DMS 273 (cell line): ENCODE results near the gene SYNCRIP.
"Not testable (repeated sequence)": the region's sequence is repeated elsewhere in the genome, so short reads cannot be mapped to it uniquely, and the experiment has no call there.

ENCODE experiments used
- DNase-seq: peaks from one replicate; lab custom pipeline; 2025; ENCODE audit not compliant: unreplicated experiment; lab: John Stamatoyannopoulos, UW

The SYNCRIP gene

GRCh38 chr6:85600713-85601313, 41.9 kb downstream of the SYNCRIP start:
- DNase-seq: peak; percentile 35

DNA sequence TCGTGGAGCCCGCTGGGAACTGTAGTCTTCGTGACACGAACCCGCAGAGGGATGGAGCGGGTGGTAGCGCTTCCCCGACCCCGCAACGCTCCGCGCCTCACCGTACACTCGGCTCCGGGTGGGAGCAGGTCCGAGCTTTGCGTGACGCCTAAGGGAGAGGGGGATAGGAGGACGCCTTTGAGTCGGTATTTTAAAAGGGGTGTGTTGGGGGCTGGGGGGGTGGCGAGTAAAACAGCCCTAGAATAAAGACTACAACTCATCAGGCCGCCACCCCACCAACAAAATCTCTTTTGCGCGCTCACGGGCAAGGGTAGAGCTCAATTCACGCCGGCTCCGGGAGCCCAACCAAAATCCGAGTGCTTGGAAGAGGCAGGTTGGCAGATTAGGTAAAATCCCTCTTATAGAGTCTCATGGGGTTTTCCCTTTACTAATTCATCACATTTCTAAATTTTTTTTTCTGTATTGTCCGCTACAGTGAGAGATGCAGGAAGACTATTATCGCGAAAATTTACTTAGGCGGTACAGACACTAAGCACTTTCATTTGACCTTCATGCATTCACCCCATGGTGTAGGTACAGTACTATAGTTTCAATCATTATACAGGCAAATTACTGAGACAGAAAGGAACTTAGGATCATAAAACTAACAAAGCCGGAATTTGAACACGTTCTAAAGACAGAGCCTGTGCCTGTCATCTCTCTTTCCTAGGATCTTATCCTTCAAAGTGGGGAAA, 48.3 kb downstream of the SYNCRIP start:
- DNase-seq: peak; percentile 73

DNA sequence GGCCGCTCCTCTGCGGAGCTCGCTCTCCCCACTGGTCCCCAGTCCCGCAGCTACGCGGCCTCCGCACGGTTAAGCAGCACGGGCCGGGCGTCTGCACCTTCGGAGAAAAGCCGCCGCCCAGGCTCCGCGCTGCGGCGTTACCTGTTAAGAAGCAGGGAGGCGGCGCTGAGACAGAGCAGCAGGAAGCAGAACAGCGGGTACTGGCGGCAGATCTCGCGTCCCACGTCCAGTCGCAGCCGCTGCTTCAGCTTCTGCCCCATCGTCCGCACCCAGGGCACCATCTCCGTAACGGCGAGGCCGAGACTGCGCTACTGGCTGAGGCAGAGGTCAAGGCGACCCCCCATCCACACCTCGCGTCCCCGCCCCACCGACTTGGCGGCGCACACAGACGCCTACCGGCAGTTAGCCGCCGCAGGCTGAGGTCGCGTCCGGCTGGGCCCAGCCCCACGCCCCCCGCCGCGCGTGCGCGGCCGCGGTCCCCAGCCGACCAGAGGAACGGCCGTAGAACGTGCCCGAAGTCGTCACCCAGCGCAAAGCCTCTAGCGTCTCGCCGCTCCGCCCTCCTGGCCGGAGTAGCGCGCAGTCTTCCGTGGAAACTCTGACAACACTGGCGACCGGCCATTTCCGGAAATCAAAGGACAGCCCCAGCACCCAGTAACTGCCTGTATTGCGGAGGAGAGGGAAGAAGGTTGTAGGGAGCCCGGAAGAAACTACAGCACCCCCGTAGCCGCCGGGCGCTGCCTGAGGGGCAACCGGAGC, 49.1 kb downstream of the SYNCRIP start, which contains the start of gene SNX14:
Gene SNX14 (minus strand): TSS at position 421 of the 759 bp plus-strand sequence. CDS start 140 bp downstream, at position 281.
- DNase-seq: peak; percentile 91

- DNase-seq: no peak
Measured at GRCh38 chr6:85592033-85592432, 50.7 kb downstream of the SYNCRIP start.

DNA sequence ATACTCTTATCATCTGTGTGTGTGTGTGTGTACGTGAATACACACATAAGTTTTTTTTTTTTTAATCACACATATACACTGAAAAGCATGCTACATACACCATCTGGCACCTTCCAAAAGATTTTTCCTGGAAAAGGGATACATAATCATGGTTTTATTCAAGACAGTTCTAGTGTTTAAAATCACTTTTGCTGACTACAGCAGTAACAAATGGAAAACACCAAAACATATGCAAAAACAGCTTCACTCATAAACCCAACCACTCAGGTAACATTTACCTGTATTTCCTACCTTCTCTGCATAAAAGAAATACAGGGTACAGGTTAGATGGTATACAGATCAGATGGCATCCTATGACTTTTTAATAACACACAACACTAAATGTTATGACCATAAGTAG, 51.5 kb downstream of the SYNCRIP start:
- DNase-seq: no peak

- DNase-seq: no peak
Measured at GRCh38 chr6:85585741-85586140, 56.9 kb downstream of the SYNCRIP start.

DNA sequence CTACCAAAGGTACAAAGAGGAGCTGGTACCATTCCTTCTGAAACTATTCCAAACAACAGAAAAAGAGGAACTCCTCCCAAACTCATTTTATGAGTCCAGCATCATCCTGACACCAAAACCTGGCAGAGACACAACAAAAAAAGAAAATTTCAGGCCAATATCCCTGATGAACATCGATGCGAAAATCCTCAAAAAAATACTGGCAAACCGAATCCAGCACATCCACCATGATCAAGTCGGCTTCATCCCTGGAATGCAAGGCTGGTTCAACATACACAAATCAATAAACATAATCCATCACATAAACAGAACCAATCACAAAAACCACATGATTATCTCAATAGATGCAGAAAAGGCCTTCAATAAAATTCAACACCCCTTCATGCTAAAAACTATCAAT, 59.9 kb downstream of the SYNCRIP start:
- not testable (repeated sequence) for DNase-seq

DNA sequence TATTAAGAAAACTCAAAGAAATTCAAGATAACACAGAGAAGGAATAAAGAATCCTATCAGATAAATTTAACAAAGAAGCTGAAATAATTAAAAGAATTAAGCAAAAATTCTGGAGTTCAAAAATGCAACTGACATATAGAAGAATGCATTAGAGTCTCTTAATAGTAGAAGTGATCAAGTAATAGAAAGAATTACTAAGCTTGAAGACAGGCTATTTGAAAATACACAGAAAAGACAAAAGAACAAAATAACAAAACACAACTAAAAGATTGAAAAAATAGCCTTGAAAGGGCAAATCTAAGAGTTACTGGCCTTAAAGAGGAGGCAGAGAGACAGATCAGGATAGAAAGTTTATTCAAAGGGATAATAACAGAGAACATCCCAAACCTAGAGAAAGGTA, 61.1 kb downstream of the SYNCRIP start:
- no peak for DNase-seq

GRCh38 chr6:85580878-85581267, 61.8 kb downstream of the SYNCRIP start:
- DNase-seq: no peak

- no peak for DNase-seq
Measured at GRCh38 chr6:85580118-85580877, 62.4 kb downstream of the SYNCRIP start.

- no peak for DNase-seq
Measured at GRCh38 chr6:85579581-85579980, 63.1 kb downstream of the SYNCRIP start.

DNA sequence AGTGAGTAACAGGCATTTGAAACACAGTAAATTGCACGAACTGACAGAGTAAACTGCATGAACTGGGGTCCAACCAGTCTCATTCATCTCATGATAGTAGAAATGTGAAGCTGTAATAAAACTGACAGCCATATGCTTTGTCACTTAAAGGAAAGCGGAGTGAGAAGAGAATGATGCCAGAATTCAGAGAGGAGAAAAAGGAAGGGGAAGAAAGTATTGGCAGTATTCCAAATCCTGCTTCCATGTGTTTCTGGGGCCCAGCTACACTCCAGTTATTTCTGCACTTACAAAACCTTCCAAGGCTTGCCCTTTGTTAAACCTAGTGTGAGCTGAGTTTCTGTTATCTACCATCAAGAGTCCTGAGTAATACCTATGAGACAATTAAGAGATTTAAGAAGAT, 66.2 kb downstream of the SYNCRIP start:
- DNase-seq: peak; percentile 42

DNA sequence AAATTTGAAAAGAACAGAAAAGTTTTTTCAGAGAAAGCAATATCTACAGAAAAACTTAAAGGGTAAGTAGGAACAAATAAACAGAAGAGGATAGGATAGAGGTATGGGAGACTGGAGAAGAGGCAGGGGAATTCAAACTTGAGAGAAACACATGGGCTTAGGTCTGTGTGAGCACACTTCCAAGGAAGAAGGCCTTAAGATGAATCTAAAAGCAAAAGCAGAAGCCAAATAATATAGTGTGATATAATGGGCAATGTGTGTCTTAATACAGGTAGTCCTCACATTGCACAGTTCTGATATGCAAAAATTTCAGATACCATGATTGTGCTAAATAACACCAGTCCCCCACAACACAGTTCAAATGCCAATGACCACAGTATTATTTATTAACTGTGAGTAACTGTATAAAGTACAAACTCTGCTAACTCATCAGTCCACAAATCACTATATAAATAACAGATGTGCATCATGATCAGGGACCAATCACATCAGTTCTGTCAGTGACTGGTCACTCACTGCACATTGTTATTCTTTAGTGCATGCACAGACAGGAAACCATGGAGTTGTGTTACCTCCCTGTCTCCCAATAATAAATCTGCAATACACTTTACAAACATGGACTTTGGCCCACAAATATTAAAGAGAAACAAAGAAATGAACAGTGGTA, 67.6 kb downstream of the SYNCRIP start:
- DNase-seq: no peak

GRCh38 chr6:85569323-85569722, 73.4 kb downstream of the SYNCRIP start:
- DNase-seq: no peak

GRCh38 chr6:85568411-85568810, 74.3 kb downstream of the SYNCRIP start:
- no peak for DNase-seq

GRCh38 chr6:85565736-85566135, 77.0 kb downstream of the SYNCRIP start:
- no peak for DNase-seq

GRCh38 chr6:85564223-85564622, 78.5 kb downstream of the SYNCRIP start:
- not testable (repeated sequence) for DNase-seq
